Suprapubic skin (tissue), 4 donors: ENCODE results near the gene ITIH5.

ENCODE experiments used
- CTCF ChIP-seq, 2 donors: fragments of 200-600 bp in 1 of 2; fragments of 450-650 bp in 1 of 2; sonication (generic) in 1 of 2; IDR thresholded peaks; one replicate each; pipeline ENCODE4 v1.5.1; 2016 to 2019; ENCODE audit warnings: antibody characterized with exemption in 2 of 2, mild to moderate bottlenecking in 1 of 2, moderate library complexity in 1 of 2
- EP300 ChIP-seq: sonication (generic); formaldehyde crosslinking; IDR thresholded peaks from one replicate; pipeline ENCODE4 v1.6.1; 2017; ENCODE audit warnings: antibody characterized with exemption
- POLR2A ChIP-seq, 2 donors: fragments of 450-650 bp; IDR thresholded peaks; one replicate each; pipeline ENCODE4 v1.6.1; 2017; ENCODE audit warnings: antibody characterized with exemption in 2 of 2, mild to moderate bottlenecking in 2 of 2, moderate library complexity in 2 of 2
- POLR2AphosphoS5 ChIP-seq, 3 donors: sonication (generic); formaldehyde crosslinking; IDR thresholded peaks; one replicate each; pipeline ENCODE4 v1.6.1; 2017; ENCODE audit warnings: antibody characterized with exemption in 3 of 3

GRCh38 chr10:7523656-7524055 is 143.1 kb downstream of the ITIH5 start:
- TF ChIP-seq CTCF (IDR thresholded peaks at IDR 0.05), result no peak
- no peak for TF ChIP-seq POLR2A (IDR thresholded peaks at IDR 0.05)
- TF ChIP-seq EP300, result no peak
- TF ChIP-seq POLR2AphosphoS5 (IDR thresholded peaks at IDR 0.05), result no peak
